GM12875 (cell line): ENCODE results near the gene ERFE.

Source experiments
- H3K4me3 ChIP-seq: one replicate; pipeline ENCODE4 v1.5.1; 2011; ENCODE audit warnings: low read depth, low read length, control low read depth
- TF ChIP-seq, protein P1 (sequence below): IDR thresholded peaks from 2 replicates; pipeline ENCODE4 v1.5.1; 2011; ENCODE audit warnings: low read depth, mild to moderate bottlenecking, control low read depth, inconsistent platforms, low read length, moderate library complexity, borderline replicate concordance; ENCODE audit not compliant: insufficient read depth

Gene ERFE

GRCh38 chr2:238174291-238174690, 15.5 kb downstream of the ERFE start:
- TF ChIP-seq, protein P1, sequence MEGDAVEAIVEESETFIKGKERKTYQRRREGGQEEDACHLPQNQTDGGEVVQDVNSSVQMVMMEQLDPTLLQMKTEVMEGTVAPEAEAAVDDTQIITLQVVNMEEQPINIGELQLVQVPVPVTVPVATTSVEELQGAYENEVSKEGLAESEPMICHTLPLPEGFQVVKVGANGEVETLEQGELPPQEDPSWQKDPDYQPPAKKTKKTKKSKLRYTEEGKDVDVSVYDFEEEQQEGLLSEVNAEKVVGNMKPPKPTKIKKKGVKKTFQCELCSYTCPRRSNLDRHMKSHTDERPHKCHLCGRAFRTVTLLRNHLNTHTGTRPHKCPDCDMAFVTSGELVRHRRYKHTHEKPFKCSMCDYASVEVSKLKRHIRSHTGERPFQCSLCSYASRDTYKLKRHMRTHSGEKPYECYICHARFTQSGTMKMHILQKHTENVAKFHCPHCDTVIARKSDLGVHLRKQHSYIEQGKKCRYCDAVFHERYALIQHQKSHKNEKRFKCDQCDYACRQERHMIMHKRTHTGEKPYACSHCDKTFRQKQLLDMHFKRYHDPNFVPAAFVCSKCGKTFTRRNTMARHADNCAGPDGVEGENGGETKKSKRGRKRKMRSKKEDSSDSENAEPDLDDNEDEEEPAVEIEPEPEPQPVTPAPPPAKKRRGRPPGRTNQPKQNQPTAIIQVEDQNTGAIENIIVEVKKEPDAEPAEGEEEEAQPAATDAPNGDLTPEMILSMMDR: no peak
- H3K4me3 ChIP-seq: no peak overlapping the region

GRCh38 chr2:238174701-238175100, 15.9 kb downstream of the ERFE start:
- TF ChIP-seq, protein P1: no peak
- no peak overlapping the region for H3K4me3 ChIP-seq

DNA sequence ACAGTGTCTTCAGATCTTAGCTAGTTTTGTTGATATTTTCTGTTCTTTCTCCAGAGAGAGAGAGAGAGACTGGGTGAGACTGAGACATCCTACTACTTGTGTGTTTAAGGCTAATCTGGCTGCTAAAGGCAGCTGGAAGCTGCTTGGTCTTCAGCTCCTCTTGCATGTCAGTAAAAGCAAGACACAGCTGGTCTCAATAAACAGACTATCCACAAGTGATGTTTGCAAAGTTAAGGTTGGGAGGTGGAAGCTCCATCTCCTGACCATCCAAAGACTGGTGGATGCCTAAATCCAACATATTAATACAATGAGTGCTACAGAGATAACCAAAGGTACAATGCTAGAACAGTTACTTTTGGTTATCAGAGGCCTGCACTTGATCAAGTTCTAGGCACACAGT, 17.8 kb downstream of the ERFE start:
- no peak overlapping the region for H3K4me3 ChIP-seq
- TF ChIP-seq, protein P1: no peak

- TF ChIP-seq, protein P1: no peak
- H3K4me3 ChIP-seq: no peak overlapping the region
Observed at GRCh38 chr2:238180554-238180953, 21.8 kb downstream of the ERFE start.

- no peak overlapping the region for H3K4me3 ChIP-seq
Observed at GRCh38 chr2:238182362-238182761, 23.6 kb downstream of the ERFE start.

DNA sequence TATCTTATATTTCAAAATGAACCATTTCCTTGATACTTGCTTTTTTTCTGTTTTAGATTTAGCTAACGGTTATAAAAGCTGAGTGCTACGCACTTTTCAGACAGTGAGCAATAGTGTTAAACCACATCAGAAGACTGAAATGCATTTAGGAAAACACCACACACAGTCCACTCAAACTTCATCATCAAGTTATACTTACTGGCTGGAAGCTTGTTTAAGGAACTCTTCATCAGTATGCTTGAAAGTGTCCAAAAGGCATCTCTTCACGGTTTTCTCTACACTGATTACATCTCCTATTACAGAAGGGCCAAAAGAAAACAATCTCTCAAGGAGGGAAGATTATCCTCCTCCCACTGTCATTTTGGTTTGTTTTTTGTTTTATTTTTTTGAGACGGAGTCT, 25.1 kb downstream of the ERFE start:
- TF ChIP-seq, protein P1: no peak
- H3K4me3 ChIP-seq: no peak overlapping the region

More at GRCh38 chr2:238182362-238182761, 23.6 kb downstream of the ERFE start:
- TF ChIP-seq, protein P1: no peak

GRCh38 chr2:238187618-238188548, 29.1 kb downstream of the ERFE start:
- TF ChIP-seq, protein P1: no peak
- H3K4me3 ChIP-seq: no peak overlapping the region
